K562 (cell line): ENCODE results near the gene CABP7.

Source experiments
- JUND ChIP-seq, 2 experiments: IDR thresholded peaks; 2 replicates in 1 of 2; 3 replicates in 1 of 2; pipeline ENCODE4 v1.6.1; 2011; ENCODE audit warnings: borderline replicate concordance in 2 of 2, low read depth in 2 of 2, low read length in 2 of 2, improper control_type of control experiment in 1 of 2, missing biosample characterization in 1 of 2, missing genetic modification characterization in 1 of 2, missing genetic modification reagents in 1 of 2
- ZNF324 ChIP-seq: fragments of 250-450 bp; sonication (Bioruptor Pico); IDR thresholded peaks from 2 replicates; pipeline ENCODE4 v1.4.0; 2020; ENCODE audit warnings: mild to moderate bottlenecking

DNA sequence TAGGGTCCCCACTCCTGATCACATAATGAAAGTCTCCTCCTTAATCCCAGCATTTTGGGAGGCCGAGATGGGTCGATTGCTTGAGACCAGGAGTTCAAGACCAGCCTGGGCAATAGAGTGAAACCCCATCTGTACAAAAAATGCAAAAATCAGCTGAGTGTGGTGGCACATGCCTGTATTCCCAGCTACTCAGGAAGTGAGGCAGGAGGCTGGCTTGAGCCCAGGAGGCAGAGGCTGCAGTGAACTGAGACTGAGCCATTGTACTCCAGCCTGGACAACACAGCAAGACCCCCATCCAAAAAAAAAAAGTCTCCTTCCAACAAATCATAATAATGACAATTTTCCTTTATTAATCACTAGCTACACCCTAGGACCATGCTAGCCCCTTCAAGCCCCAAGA is 31.9 kb downstream of the CABP7 start:
- TF ChIP-seq ZNF324 (CRISPR knock-in tag), result no peak
- no peak for TF ChIP-seq JUND (IDR thresholded peaks at IDR 0.05; ENCODE audit: borderline replicate concordance, low read depth, low read length)
- TF ChIP-seq JUND (tag; IDR thresholded peaks at IDR 0.05; ENCODE audit: borderline replicate concordance, low read depth, low read length), result no peak
